Astrocyte (in vitro differentiated cells and primary cell): ENCODE data around the gene SPSB1.

Source experiments
- EZH2 ChIP-seq: IDR thresholded peaks from 2 replicates; pipeline ENCODE4 v1.6.1; 2012; ENCODE audit warnings: mild to moderate bottlenecking, low read length, inconsistent platforms; ENCODE audit not compliant: insufficient read depth
- TF ChIP-seq, protein P1 (sequence below): IDR thresholded peaks from 2 replicates; pipeline ENCODE4 v1.5.1; 2011; ENCODE audit warnings: low read depth, mild to moderate bottlenecking, inconsistent platforms, low read length, moderate library complexity; ENCODE audit not compliant: insufficient read depth

- TF ChIP-seq, protein P1, sequence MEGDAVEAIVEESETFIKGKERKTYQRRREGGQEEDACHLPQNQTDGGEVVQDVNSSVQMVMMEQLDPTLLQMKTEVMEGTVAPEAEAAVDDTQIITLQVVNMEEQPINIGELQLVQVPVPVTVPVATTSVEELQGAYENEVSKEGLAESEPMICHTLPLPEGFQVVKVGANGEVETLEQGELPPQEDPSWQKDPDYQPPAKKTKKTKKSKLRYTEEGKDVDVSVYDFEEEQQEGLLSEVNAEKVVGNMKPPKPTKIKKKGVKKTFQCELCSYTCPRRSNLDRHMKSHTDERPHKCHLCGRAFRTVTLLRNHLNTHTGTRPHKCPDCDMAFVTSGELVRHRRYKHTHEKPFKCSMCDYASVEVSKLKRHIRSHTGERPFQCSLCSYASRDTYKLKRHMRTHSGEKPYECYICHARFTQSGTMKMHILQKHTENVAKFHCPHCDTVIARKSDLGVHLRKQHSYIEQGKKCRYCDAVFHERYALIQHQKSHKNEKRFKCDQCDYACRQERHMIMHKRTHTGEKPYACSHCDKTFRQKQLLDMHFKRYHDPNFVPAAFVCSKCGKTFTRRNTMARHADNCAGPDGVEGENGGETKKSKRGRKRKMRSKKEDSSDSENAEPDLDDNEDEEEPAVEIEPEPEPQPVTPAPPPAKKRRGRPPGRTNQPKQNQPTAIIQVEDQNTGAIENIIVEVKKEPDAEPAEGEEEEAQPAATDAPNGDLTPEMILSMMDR: no peak
- TF ChIP-seq EZH2: no peak
These were observed 75.7 kb downstream of the SPSB1 start for GRCh38 chr1:9368356-9368755.
